GM21825 (cell line): ENCODE results near the gene S1PR5.
"Not testable (repeated sequence)": the region's sequence is repeated elsewhere in the genome, so short reads cannot be mapped to it uniquely, and the experiment has no call there.

Source experiments
- ATAC-seq: cut with Tn5 transposase; IDR thresholded peaks from one replicate; pipeline ENCODE4 v1.9.1; 2021; ENCODE audit warnings: mild to moderate bottlenecking, moderate library complexity; ENCODE audit not compliant: unreplicated experiment

The S1PR5 gene

DNA sequence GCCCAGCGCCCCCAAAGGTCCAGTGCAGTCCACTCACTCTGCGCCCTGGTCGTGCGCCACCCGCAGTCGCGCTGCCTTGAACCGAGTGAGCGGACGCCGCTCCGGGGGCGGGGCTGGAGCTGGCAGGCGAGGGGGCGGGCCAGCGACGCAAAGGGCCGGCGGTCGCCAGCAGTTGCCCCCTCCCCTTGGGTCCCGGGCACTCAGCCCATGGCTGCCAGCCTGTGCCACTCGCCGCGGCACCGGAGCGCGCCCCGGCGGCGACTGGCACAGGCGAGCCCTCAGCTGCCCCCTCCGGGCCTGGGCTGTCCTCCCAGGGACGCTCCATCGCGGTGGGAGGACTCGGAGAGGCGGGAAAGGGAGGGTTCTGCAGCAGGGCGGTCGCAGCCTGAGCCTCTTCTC lies at the start of gene S1PR5:
S1PR5 (minus strand) TSS at position 87 of the 399 bp plus-strand sequence. CDS start 2,436 bp downstream, outside the sequence.
- ATAC-seq = no peak

GRCh38 chr19:10566658-10567410 lies 49.6 kb upstream of the S1PR5 start:
- peak; percentile 20 for ATAC-seq

DNA sequence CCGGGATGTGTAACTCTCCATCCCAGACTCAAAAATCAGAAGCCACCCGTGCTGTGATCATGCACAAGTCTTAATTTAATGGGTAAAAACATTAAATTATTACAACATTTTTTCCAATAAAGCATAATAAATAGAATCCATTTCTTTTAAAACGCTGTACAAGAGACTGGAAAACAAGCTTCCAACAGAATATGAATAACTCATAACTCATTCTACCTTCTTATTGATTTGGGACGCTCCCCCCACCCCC lies 49.1 kb upstream of the S1PR5 start:
- no peak for ATAC-seq

- peak; percentile 38 for ATAC-seq
Measured at GRCh38 chr19:10565567-10566407, 48.5 kb upstream of the S1PR5 start, which contains the start of gene KRI1. KRI1 (minus strand) TSS chr19:10566010; CDS start chr19:10565999, 11 bp downstream.

- ATAC-seq = no peak
Measured at GRCh38 chr19:10565028-10565566, 47.9 kb upstream of the S1PR5 start.

GRCh38 chr19:10562609-10563008 lies 45.4 kb upstream of the S1PR5 start:
- no peak for ATAC-seq

DNA sequence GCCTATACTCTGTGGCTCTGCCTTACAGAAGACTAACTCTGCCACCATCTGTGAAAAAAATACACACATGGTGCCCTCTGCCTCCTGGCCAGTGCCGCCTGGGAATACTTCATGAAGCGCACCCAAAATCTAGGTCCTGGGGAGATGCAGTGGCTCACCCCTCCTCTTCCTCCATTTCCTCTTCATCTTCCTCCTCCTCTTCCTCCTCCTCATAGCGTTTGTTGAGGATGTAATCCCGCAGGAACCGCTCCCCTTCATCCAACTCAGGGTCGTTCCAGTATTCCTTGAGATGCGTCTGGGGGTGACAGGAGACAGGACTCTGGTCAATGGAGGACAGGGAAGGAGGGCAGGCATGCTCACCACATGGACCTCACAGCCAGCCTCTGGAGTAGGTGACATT lies 42.9 kb upstream of the S1PR5 start:
- ATAC-seq = no peak

DNA sequence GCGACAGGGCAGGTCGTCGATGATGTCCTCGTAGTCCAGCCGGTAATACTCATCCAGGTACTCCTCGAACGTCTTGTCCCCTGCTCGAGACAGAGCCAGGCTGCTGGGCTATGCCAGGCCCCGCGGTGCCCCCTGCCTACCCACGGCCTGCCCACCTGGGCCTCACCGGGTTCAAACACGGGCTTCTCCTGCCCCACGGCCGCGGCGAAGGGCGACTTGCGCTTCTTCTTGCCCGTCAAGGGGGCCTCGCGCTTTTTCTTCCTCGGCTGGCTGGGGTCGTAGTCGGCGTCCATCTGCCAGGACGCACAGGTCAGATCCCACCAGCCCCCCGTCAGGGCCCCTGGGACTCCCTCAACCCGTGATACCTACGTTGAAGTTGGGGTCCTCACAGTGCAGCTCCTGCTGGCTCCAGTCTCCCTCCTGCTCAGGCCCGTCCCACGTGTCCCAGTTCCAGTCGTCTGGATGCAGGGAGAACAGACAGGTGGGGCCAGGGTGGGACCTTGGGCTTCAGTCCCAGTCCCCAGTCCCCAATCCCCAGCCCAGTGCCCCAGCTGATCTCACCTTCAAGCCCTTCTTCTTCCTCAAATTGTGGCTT lies 40.5 kb upstream of the S1PR5 start:
- ATAC-seq = no peak

GRCh38 chr19:10555610-10555973 lies 38.3 kb upstream of the S1PR5 start:
- ATAC-seq = no peak

GRCh38 chr19:10554760-10555609 lies 37.7 kb upstream of the S1PR5 start:
- no peak for ATAC-seq

DNA sequence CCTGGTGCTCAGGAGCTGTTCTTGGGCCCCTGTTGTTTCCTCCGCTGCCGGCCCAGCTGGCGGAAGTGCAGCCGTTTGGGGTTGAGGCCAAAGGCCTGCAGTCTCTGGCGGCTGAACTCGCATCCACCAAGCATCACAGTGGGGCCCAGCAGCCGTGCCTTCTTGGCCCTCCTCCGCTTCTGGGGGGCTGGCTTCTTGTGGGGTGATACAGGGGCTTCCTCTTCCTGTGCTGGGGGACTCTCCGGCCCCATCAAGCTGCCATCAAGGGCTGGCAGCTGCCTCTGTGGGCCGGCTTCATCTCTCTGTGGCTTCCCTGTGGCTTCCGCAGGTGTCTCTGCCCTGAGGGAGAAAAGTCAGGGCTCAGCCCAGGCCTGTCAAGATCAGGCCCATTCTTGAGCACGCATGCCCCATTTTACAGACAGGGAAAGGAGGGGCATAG lies 36.7 kb upstream of the S1PR5 start:
- ATAC-seq = no peak

- ATAC-seq = no peak
Measured at GRCh38 chr19:10553087-10553667, 35.9 kb upstream of the S1PR5 start.

DNA sequence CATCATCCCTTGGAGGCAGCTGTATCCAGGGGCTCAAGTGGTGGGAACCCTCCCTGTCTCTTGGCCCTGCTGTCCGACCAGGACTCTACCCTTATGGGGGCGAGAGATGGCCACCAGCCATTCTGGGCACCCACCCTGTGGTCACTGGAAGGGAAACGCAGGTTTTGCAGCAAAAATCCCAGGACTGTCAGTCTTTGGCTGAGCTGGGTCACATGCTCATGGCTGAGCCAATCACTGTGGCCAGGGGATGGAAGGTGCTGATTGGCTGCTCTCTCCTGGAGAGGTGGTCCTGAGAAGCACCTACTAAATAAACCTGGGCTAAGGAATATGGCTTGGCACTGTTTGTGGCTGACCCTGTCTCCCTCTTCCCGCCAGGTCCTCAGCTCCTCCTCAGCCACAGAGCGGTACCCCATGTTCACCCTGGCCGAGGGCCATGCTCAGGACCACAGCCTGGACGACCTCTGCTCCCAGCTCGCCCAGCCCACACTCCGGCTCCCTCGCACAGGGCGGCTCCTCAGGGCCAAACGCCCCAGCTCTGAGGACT lies 35.3 kb upstream of the S1PR5 start:
- no peak for ATAC-seq

DNA sequence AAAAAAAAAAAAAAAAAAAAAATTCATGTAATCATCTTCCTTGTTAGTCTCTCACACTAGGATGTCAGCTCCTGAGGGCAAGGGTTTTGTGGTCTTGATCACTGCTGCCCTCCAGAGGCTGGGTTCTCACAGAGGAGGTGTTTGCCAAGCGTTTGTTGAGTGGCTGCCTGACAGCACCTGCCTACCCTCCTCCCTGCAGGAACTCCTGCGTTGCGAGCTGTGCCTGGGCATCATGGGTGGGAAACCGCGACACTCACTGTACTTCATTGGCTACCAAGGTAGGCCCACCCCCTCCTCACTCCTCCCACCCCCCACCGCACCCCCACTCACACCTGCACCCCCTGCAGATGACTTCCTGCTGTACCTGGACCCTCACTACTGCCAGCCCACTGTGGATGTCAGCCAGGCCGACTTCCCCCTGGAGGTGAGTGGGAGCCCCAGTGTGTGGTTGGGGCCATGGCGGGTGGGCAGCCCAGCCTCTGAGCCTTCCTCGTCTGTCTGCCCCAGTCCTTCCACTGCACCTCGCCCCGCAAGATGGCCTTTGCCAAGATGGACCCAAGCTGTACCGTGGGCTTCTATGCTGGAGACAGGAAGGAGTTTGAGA lies 34.6 kb upstream of the S1PR5 start:
- ATAC-seq = no peak

- ATAC-seq = not testable (repeated sequence)
Measured at GRCh38 chr19:10551006-10551405, 33.8 kb upstream of the S1PR5 start.

GRCh38 chr19:10550336-10550735 lies 33.1 kb upstream of the S1PR5 start:
- ATAC-seq = no peak

GRCh38 chr19:10549733-10550132 lies 32.5 kb upstream of the S1PR5 start:
- no peak for ATAC-seq

DNA sequence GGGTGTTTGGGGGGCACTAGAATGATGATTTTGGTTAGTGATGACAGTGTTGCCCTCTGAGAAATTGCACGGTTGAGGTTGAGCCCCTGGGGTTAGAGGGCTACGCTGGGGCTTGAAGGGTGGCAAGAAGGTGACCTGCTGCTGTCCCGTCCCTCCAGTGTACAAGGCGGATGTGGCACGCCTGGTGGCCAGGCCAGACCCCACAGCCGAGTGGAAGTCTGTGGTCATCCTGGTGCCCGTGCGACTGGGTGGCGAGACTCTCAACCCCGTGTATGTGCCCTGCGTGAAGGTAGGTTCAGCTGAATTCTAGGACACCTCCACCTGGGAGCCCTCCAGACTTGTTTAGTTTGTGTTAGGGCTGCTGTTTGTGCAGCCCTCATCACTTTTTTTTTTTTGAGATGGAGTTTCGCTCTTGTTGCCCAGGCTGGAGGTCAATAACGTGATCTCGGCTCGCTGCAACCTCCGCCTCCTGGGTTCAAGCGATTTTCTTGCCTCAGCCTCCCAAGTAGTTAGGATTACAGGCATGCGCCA lies 31.6 kb upstream of the S1PR5 start:
- ATAC-seq = no peak

- ATAC-seq = no peak
Measured at GRCh38 chr19:10546817-10547216, 29.6 kb upstream of the S1PR5 start.
